Measurements from ENCODE around the gene GNPTAB. TPM values are rescaled to one million over a fixed set of nuclear protein-coding genes. Genes with fewer than 3 reads are reported as not detected.
A peak's percentile ranks its signal among the peaks of the same experiment; 100 is the strongest.

Gene GNPTAB
- total and polyA plus RNA-seq, 2 of the 13 experiments (the other 11 are each of a cell fraction or from before 2014, with no cell fraction given): 13.6 to 19.4 TPM

GRCh38 chr12:101876861-101877805, 46.4 kb upstream of the GNPTAB start, which contains the start of gene DRAM1 (continued):
- no peak for TF ChIP-seq ATF6 (CRISPR knock-in tag; conservative IDR thresholded peaks at IDR 0.05)
- no peak for TF ChIP-seq REL (CRISPR knock-in tag; conservative IDR thresholded peaks at IDR 0.05)
- TF ChIP-seq, protein P1, sequence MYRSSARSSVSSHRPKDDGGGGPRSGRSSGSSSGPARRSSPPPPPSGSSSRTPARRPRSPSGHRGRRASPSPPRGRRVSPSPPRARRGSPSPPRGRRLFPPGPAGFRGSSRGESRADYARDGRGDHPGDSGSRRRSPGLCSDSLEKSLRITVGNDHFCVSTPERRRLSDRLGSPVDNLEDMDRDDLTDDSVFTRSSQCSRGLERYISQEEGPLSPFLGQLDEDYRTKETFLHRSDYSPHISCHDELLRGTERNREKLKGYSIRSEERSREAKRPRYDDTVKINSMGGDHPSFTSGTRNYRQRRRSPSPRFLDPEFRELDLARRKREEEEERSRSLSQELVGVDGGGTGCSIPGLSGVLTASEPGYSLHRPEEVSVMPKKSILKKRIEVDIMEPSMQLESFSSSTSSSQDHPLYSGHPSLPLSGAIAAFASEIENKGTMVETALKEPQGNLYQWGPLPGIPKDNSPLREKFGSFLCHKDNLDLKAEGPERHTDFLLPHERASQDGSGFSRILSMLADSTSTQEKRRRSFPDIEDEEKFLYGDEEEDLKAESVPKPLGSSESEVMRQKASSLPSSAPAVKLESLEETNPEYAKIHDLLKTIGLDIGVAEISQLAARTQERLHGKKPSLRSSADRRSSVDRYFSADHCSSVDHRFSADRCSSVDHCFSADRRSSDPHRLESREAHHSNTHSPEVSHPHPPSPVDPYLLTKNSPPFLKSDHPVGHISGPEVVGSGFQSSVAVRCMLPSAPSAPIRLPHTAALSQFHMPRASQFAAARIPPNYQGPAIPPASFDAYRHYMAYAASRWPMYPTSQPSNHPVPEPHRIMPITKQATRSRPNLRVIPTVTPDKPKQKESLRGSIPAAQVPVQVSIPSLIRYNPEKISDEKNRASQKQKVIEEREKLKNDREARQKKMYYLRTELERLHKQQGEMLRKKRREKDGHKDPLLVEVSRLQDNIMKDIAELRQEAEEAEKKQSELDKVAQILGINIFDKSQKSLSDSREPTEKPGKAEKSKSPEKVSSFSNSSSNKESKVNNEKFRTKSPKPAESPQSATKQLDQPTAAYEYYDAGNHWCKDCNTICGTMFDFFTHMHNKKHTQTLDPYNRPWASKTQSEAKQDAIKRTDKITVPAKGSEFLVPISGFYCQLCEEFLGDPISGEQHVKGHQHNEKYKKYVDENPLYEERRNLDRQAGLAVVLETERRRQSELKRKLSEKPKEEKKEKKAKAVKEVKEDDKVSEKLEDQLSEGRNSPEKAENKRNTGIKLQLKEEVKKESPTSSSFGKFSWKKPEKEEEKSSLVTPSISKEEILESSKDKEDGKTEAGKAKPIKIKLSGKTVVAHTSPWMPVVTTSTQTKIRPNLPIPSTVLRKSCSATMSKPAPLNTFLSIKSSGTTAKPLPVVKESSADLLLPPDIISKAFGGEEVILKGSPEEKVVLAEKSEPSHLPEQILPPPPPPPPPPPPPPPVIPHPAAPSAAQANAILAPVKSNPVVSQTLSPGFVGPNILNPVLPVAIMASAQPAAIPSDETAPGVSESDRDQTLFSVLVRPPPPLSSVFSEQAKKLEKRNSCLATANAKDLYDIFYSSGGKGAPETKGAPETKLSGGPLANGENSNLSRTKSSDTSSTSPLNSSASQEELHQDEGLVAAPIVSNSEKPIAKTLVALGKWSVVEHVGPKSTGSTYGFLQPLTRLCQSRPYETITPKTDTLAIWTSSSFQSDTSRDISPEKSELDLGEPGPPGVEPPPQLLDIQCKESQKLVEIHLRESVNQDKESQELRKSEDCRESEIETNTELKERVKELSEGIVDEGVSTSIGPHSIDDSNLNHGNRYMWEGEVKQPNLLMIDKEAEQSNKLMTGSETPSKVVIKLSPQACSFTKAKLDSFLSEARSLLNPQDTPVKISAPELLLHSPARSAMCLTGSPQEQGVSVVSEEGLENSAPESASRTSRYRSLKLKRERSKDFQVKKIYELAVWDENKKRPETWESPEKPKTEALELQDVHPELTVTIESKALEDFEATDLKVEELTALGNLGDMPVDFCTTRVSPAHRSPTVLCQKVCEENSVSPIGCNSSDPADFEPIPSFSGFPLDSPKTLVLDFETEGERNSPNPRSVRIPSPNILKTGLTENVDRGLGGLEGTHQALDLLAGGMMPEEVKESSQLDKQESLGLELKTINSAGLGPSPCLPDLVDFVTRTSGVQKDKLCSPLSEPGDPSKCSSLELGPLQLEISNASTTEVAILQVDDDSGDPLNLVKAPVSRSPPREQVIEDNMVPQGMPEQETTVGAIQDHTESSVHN (CRISPR knock-in tag; IDR thresholded peaks at IDR 0.05): 0 out of 2 replicates have a peak, but pooled peaks have one; percentile 22
- peak; percentile 64; the same call in 1 of the 2 replicates for TF ChIP-seq ZSCAN20 (CRISPR knock-in tag; IDR thresholded peaks at IDR 0.05; ENCODE audit: borderline replicate concordance)
- TF ChIP-seq, protein P2, sequence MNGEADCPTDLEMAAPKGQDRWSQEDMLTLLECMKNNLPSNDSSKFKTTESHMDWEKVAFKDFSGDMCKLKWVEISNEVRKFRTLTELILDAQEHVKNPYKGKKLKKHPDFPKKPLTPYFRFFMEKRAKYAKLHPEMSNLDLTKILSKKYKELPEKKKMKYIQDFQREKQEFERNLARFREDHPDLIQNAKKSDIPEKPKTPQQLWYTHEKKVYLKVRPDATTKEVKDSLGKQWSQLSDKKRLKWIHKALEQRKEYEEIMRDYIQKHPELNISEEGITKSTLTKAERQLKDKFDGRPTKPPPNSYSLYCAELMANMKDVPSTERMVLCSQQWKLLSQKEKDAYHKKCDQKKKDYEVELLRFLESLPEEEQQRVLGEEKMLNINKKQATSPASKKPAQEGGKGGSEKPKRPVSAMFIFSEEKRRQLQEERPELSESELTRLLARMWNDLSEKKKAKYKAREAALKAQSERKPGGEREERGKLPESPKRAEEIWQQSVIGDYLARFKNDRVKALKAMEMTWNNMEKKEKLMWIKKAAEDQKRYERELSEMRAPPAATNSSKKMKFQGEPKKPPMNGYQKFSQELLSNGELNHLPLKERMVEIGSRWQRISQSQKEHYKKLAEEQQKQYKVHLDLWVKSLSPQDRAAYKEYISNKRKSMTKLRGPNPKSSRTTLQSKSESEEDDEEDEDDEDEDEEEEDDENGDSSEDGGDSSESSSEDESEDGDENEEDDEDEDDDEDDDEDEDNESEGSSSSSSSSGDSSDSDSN (CRISPR knock-in tag; IDR thresholded peaks at IDR 0.05): peak; percentile 73; the same call in 1 of the 2 replicates
- TF ChIP-seq STAG1 (CRISPR knock-in tag; IDR thresholded peaks at IDR 0.05): no peak; the same call in 1 of the 2 replicates
- TF ChIP-seq ZFP37 (CRISPR knock-in tag; IDR thresholded peaks at IDR 0.05; ENCODE audit: borderline replicate concordance): peak; percentile 67
- no peak for TF ChIP-seq ZNF776 (CRISPR knock-in tag; IDR thresholded peaks at IDR 0.05)
- peak; percentile 63 for TF ChIP-seq POLR2AphosphoS5 (IDR thresholded peaks at IDR 0.05; ENCODE audit: low read depth, low read length)
